ENCODE results near the gene SLC39A7. TPM values are rescaled to one million over a fixed set of nuclear protein-coding genes. Genes with fewer than 3 reads are reported as not detected.

SLC39A7 gene
- total and polyA plus RNA-seq, 2 of the 13 experiments (the other 11 are each of a cell fraction or from before 2014, with no cell fraction given), result 142 to 229 TPM

GRCh38 chr6:33207552-33208090 lies 7.0 kb downstream of the SLC39A7 start (continued):
- TF ChIP-seq ZBTB14 (CRISPR knock-in tag; IDR thresholded peaks at IDR 0.05) (no peak), HIVEP1 (CRISPR knock-in tag; IDR thresholded peaks at IDR 0.05) (0 out of 2 replicates have a peak, but pooled peaks have one; percentile 14), DNMT3B (CRISPR knock-in tag; conservative IDR thresholded peaks at IDR 0.05) (no peak), HMGA1 (CRISPR knock-in tag; conservative IDR thresholded peaks at IDR 0.05) (no peak), ZHX2 (IDR thresholded peaks at IDR 0.05; ENCODE audit: low read depth) (no peak), ZHX2 (CRISPR knock-in tag; IDR thresholded peaks at IDR 0.05; ENCODE audit: borderline replicate concordance) (no peak), NCOA5 (CRISPR knock-in tag; IDR thresholded peaks at IDR 0.05) (no peak), AFF4 (CRISPR knock-in tag; IDR thresholded peaks at IDR 0.05) (peak; percentile 32; the same call in 1 of the 2 replicates), ZNF766 (CRISPR knock-in tag; IDR thresholded peaks at IDR 0.05; ENCODE audit: borderline replicate concordance) (no peak), ZNF607 (CRISPR knock-in tag; IDR thresholded peaks at IDR 0.05; ENCODE audit: borderline replicate concordance) (no peak), ZBTB4 (CRISPR knock-in tag; IDR thresholded peaks at IDR 0.05; ENCODE audit: borderline replicate concordance) (peak; percentile 65; the same call in 1 of the 2 replicates), XRCC5 (optimal IDR thresholded peaks at IDR 0.05; ENCODE audit: low read length) (no peak), ZMAT3 (CRISPR knock-in tag; conservative IDR thresholded peaks at IDR 0.05) (no peak)
